Mesendoderm (in vitro differentiated cells): ENCODE data around the gene AGXT2.

Source experiments
- DNase-seq: peaks from one replicate; pipeline ENCODE4 v3.0.0; 2013
- H2AK5ac ChIP-seq: 2 replicates; pipeline ENCODE4 v1.6.1; 2013; ENCODE audit warnings: low read length, inconsistent platforms
- H2BK120ac ChIP-seq: 2 replicates; pipeline ENCODE4 v1.6.1; 2013; ENCODE audit warnings: low read depth, mild to moderate bottlenecking, low read length, moderate library complexity, mixed read lengths
- H2BK15ac ChIP-seq: replicated peaks from 2 replicates; pipeline ENCODE4 v1.6.1; 2013; ENCODE audit warnings: low read depth, mild to moderate bottlenecking, moderate library complexity
- H2BK5ac ChIP-seq: 2 replicates; pipeline ENCODE4 v1.6.1; 2013; ENCODE audit warnings: low read length, inconsistent platforms
- H3K18ac ChIP-seq: 2 replicates; pipeline ENCODE4 v1.6.1; 2013; ENCODE audit warnings: mild to moderate bottlenecking, low read length, mixed read lengths
- H3K23ac ChIP-seq: one replicate; pipeline ENCODE4 v1.6.1; 2013; ENCODE audit warnings: low read length
- H3K27ac ChIP-seq: 2 replicates; pipeline ENCODE4 v1.5.1; 2013; ENCODE audit warnings: low read depth, mild to moderate bottlenecking, inconsistent platforms, low read length, moderate library complexity
- H3K27me3 ChIP-seq: 2 replicates; pipeline ENCODE4 v1.6.1; 2013; ENCODE audit warnings: low read length, control low read depth, mild to moderate bottlenecking, inconsistent platforms; ENCODE audit not compliant: insufficient read depth, poor library complexity
- H3K36me3 ChIP-seq: 2 replicates; pipeline ENCODE4 v1.6.1; 2013; ENCODE audit warnings: low read length, inconsistent platforms; ENCODE audit not compliant: control insufficient read depth, insufficient read depth
- H3K4ac ChIP-seq: one replicate; pipeline ENCODE4 v1.6.1; 2013; ENCODE audit warnings: low read depth, mild to moderate bottlenecking, low read length, moderate library complexity
- H3K4me1 ChIP-seq: 2 replicates; pipeline ENCODE4 v1.6.1; 2013; ENCODE audit warnings: low read depth, low read length, inconsistent platforms; ENCODE audit not compliant: control insufficient read depth
- H3K4me2 ChIP-seq: 2 replicates; pipeline ENCODE4 v1.6.1; 2013; ENCODE audit warnings: low read length
- H3K4me3 ChIP-seq: 2 replicates; pipeline ENCODE4 v1.5.1; 2013; ENCODE audit warnings: mild to moderate bottlenecking, low read length
- H3K56ac ChIP-seq: one replicate; pipeline ENCODE4 v1.6.1; 2013; ENCODE audit warnings: low read length
- H3K79me1 ChIP-seq: 2 replicates; pipeline ENCODE4 v1.6.1; 2013; ENCODE audit warnings: low read length, inconsistent platforms
- H3K79me2 ChIP-seq: 2 replicates; pipeline ENCODE4 v1.6.1; 2013; ENCODE audit warnings: mild to moderate bottlenecking, low read length; ENCODE audit not compliant: control insufficient read depth, insufficient read depth
- H3K9ac ChIP-seq: 2 replicates; pipeline ENCODE4 v1.6.1; 2013; ENCODE audit warnings: low read length, inconsistent platforms
- H4K5ac ChIP-seq: one replicate; pipeline ENCODE4 v1.6.1; 2013; ENCODE audit warnings: low read length
- H4K8ac ChIP-seq: one replicate; pipeline ENCODE4 v1.6.1; 2013; ENCODE audit warnings: low read depth, mild to moderate bottlenecking, control low read depth, low read length, moderate library complexity
- WGBS: extraction: QIAGEN DNeasy Blood & Tissue Kit; methylation state at CpG from one replicate; pipeline ENCODE4 v1.1.7; 2013; ENCODE audit warnings: low lambda C conversion rate, missing lambda C conversion rate; ENCODE audit not compliant: insufficient coverage; ENCODE audit errors: extremely low coverage; 5-methylcytosine and 5-hydroxymethylcytosine counted together

AGXT2 gene

DNA sequence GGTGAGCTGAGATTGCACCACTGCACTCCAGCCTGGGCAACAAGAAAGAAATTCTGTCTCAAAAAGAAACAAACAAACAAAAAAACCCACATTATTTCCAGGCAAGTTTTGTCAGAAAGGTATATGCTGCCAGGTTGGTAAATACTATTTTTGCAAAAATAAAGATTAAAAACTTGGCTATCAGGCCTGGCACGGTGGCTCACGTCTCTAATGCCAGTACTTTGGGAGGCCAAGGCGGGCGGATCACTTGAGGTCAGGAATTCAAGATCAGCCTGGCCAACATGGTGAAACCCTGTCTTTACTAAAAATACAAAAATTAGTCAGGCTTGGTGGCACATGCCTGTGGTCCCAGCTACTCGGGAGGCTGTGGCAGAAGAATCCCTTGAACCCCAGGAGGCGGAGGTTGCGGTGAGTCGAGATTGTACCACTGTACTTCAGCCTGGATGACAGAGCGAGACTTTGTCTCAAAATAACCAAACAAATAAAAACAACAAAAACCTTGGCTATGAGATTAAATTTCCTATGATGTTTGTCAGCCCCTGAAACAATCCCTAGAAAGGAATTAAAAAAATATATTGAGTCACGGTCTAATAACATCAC is 22.7 kb downstream of the AGXT2 start:
- Histone ChIP-seq H3K36me3 (no peaks in the 10 kb centered on the region), H3K9ac (no peak overlapping the region), H3K23ac (no peak overlapping the region), H3K27me3 (no peaks in the 10 kb centered on the region), H2BK5ac (no peak overlapping the region), H3K56ac (no peak overlapping the region), H3K4me2 (no peak overlapping the region), H3K79me2 (no peaks in the 10 kb centered on the region), H2BK120ac (no peak overlapping the region), H3K4me1 (no peaks in the 10 kb centered on the region), H3K4ac (no peak overlapping the region), H4K8ac (no peak overlapping the region), H4K5ac (no peak overlapping the region), H3K79me1 (no peaks in the 10 kb centered on the region), H2AK5ac (no peak overlapping the region), H3K27ac (no peak overlapping the region), H3K4me3 (no peak overlapping the region), H3K18ac (no peak overlapping the region), H2BK15ac (no peak overlapping the region)
- WGBS: no CpG with 5 or more reads among the region's 10 CpGs
- no peak for DNase-seq

DNA sequence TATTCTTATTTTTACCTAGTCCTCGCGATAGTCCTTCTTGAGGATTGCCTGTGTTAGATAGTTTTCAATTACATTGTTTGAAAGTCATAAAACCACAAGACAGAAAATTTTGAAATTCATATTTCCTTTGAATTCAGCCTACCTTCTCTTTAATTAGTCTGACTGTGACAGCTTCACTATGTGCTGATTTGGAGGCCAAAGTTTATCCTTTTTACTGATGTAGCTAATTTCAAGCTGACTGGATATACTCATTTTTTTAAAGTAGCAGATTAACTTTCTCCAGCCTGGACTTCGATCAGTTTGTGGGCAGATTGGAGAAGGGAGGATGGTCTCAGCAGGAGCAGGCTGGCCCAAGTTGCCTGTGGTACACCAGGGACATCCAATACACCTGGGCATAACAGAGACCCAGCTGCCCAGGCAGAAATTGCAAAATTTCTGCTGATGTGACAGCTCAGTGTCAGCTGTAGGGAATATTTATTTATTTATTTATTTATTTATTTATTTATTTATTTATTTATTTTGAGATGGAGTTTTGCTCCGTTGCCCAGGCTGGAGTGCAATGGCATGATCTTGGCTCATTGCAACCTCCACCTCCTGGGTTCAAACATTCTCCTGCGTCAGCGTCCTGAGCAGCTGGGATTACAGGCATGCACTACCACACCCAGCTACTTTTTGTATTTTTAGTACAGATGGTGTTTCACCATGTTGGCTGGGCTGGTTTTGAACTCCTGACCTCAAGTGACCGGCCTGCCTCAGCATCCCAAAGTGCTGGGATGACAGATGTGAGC is 24.2 kb downstream of the AGXT2 start:
- no peak overlapping the region for H3K27ac ChIP-seq
- WGBS: no CpG with 5 or more reads among the region's 7 CpGs
- H2BK15ac ChIP-seq: no peak overlapping the region
- H3K79me2 ChIP-seq: no peaks in the 10 kb centered on the region
- no peaks in the 10 kb centered on the region for H3K4me1 ChIP-seq
- no peaks in the 10 kb centered on the region for H3K36me3 ChIP-seq
- H3K9ac ChIP-seq: no peak overlapping the region
- no peak overlapping the region for H3K18ac ChIP-seq
- H4K8ac ChIP-seq: no peak overlapping the region
- no peak overlapping the region for H3K4me2 ChIP-seq
- no peak overlapping the region for H2AK5ac ChIP-seq
- H2BK120ac ChIP-seq: no peak overlapping the region
- H4K5ac ChIP-seq: no peak overlapping the region
- H3K4me3 ChIP-seq: no peak overlapping the region
- H3K79me1 ChIP-seq: no peaks in the 10 kb centered on the region
- no peak overlapping the region for H3K23ac ChIP-seq
- H3K27me3 ChIP-seq: no peaks in the 10 kb centered on the region
- H3K4ac ChIP-seq: no peak overlapping the region
- no peak for DNase-seq
- H2BK5ac ChIP-seq: no peak overlapping the region
- no peak overlapping the region for H3K56ac ChIP-seq

DNA sequence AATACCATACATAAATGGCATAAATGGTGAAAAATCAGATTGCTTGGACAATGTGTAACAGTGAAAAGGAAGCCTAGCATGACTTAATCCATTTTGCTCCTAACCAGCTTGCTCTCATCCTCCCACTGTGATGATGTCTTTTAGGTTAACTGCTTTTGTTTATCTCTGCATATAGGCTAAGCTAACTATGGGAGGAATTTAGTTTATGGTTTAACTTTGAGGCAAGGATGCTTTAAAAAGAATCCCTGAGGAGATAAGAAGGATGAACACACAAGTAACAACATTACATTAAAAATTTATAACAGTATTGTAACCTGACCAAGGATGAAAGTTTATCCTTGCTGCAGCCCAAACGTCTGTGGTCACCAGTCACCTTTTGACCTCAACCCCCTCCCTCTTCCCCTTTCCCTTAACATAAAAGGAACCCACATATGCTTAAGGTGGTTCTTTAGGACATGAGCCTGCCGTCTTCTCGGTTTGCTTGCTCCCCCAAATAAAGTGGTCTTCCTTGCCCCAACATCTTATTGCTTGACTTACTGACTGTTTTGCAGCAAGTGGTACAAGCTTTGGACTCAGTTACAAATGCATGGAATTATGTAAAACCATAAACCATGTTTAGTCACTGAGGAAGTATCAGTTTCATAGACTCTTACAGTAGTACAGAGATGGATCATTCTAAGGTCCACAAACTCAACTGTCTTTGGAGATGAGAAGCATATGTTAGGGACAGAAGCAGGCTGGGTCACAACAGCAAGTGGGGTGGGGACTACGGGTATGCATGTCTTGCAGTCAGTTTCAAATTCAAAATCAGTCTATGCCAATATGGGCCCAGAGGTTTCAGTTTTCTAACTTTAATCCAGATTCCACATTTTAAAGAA is 31.3 kb downstream of the AGXT2 start:
- H3K4me3 ChIP-seq: no peak overlapping the region
- H3K4ac ChIP-seq: no peak overlapping the region
- H2BK5ac ChIP-seq: no peak overlapping the region
- H3K27me3 ChIP-seq: no peaks in the 10 kb centered on the region
- no peak overlapping the region for H3K27ac ChIP-seq
- DNase-seq: no peak
- H3K79me1 ChIP-seq: no peaks in the 10 kb centered on the region
- H4K5ac ChIP-seq: no peak overlapping the region
- no peaks in the 10 kb centered on the region for H3K79me2 ChIP-seq
- H3K36me3 ChIP-seq: no peaks in the 10 kb centered on the region
- H3K9ac ChIP-seq: no peak overlapping the region
- H3K4me2 ChIP-seq: no peak overlapping the region
- H2BK15ac ChIP-seq: no peak overlapping the region
- H3K23ac ChIP-seq: no peak overlapping the region
- H2BK120ac ChIP-seq: no peak overlapping the region
- H3K18ac ChIP-seq: no peak overlapping the region
- H4K8ac ChIP-seq: no peak overlapping the region
- WGBS: no CpG with 5 or more reads among the region's 4 CpGs
- H3K56ac ChIP-seq: no peak overlapping the region
- H2AK5ac ChIP-seq: no peak overlapping the region
- no peaks in the 10 kb centered on the region for H3K4me1 ChIP-seq

DNA sequence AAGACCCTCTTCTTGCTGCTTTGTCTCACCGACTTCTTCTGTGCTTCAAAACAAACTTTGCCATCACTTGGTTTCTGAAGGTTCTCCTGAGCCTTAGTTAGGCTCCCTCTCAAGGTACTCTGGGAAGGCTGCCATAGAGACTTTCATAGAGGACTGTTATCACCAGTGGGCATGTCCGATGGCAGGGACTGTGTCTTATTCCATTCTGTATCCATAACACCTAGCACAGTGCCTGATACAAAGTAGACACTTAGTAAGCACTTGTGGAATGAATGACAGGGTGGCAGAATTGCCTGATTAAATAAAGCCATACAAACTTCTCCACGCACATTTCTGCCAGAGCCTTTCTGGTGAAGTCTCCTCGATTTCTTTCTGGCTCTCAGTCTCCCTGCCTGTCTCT is 32.7 kb downstream of the AGXT2 start:
- H3K79me1 ChIP-seq: no peaks in the 10 kb centered on the region
- no peaks in the 10 kb centered on the region for H3K27me3 ChIP-seq
- no peaks in the 10 kb centered on the region for H3K4me1 ChIP-seq
- no peak overlapping the region for H3K9ac ChIP-seq
- H3K4me2 ChIP-seq: no peak overlapping the region
- no peaks in the 10 kb centered on the region for H3K79me2 ChIP-seq
- no CpG with 5 or more reads among the region's 4 CpGs for WGBS
- H3K4me3 ChIP-seq: no peak overlapping the region
- no peak overlapping the region for H3K4ac ChIP-seq
- no peak overlapping the region for H2BK15ac ChIP-seq
- H2BK5ac ChIP-seq: no peak overlapping the region
- H4K8ac ChIP-seq: no peak overlapping the region
- H3K18ac ChIP-seq: no peak overlapping the region
- H2AK5ac ChIP-seq: no peak overlapping the region
- no peak for DNase-seq
- H3K23ac ChIP-seq: no peak overlapping the region
- H2BK120ac ChIP-seq: no peak overlapping the region
- no peak overlapping the region for H3K56ac ChIP-seq
- H4K5ac ChIP-seq: no peak overlapping the region
- H3K27ac ChIP-seq: no peak overlapping the region
- no peaks in the 10 kb centered on the region for H3K36me3 ChIP-seq

DNA sequence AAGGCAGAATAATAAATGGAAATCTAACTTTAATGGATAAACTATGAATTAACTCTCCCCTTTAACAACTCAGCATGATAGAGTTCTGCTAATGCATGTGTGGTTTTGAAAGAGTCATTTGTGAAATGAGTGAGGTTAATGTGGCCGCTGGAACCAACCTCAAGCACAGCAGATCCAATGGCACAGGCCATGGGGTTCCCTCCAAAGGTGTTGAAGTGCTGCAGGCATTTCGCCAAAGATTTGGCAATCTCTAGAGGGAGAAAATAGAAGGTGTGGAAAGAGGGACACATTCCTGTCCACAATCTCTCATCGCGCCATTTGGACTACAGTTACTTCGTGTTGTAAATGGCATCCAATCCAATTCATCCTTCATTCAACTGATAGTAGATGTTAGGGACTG is 35.0 kb downstream of the AGXT2 start:
- Histone ChIP-seq H3K18ac (no peak overlapping the region), H2AK5ac (no peak overlapping the region), H2BK5ac (no peak overlapping the region), H3K79me2 (no peaks in the 10 kb centered on the region), H4K5ac (no peak overlapping the region), H3K27ac (no peak overlapping the region), H3K9ac (no peak overlapping the region), H3K4me1 (no peaks in the 10 kb centered on the region), H4K8ac (no peak overlapping the region), H3K23ac (no peak overlapping the region), H2BK120ac (no peak overlapping the region), H3K56ac (no peak overlapping the region), H3K4me3 (no peak overlapping the region), H3K79me1 (no peaks in the 10 kb centered on the region), H3K27me3 (no peaks in the 10 kb centered on the region), H2BK15ac (no peak overlapping the region), H3K36me3 (no peaks in the 10 kb centered on the region), H3K4ac (no peak overlapping the region), H3K4me2 (no peak overlapping the region)
- DNase-seq: no peak
- WGBS: no CpG with 5 or more reads among the region's 5 CpGs
